DOHH2 (cell line): ENCODE results near the gene PLCG2.

Source experiments
- H3F3A ChIP-seq: fragments of 200-600 bp; sonication (generic), shearing (Covaris generic); 2 replicates; pipeline ENCODE4 v1.6.0; 2016; ENCODE audit warnings: antibody characterized with exemption, mild to moderate bottlenecking; ENCODE audit not compliant: control insufficient read depth, insufficient read depth
- H3K27ac ChIP-seq: fragments of 200-600 bp; sonication (generic); 2 replicates; pipeline ENCODE4 v1.5.1; 2014; ENCODE audit warnings: low read depth, mild to moderate bottlenecking, low read length, moderate library complexity
- H3K27me3 ChIP-seq: fragments of 200-600 bp; sonication (generic); 2 replicates; pipeline ENCODE4 v1.6.1; 2014; ENCODE audit warnings: mild to moderate bottlenecking, low read length, mixed read lengths; ENCODE audit not compliant: control insufficient read depth
- H3K36me3 ChIP-seq: fragments of 200-600 bp; sonication (generic); 2 replicates; pipeline ENCODE4 v1.6.1; 2014; ENCODE audit warnings: mild to moderate bottlenecking, low read length, moderate library complexity, mixed read lengths; ENCODE audit not compliant: control insufficient read depth
- H3K4me1 ChIP-seq: fragments of 200-600 bp; sonication (generic); 2 replicates; pipeline ENCODE4 v1.6.1; 2014; ENCODE audit warnings: mild to moderate bottlenecking, low read length, mixed read lengths; ENCODE audit not compliant: control insufficient read depth
- H3K4me2 ChIP-seq: fragments of 200-600 bp; sonication (generic); 2 replicates; pipeline ENCODE4 v1.6.0; 2014; ENCODE audit warnings: mild to moderate bottlenecking, low read length, moderate library complexity
- H3K4me3 ChIP-seq: fragments of 200-600 bp; sonication (generic); 2 replicates; pipeline ENCODE4 v1.5.1; 2014; ENCODE audit warnings: mild to moderate bottlenecking, low read length, mixed read lengths
- H3K79me2 ChIP-seq: fragments of 200-600 bp; sonication (generic); 2 replicates; pipeline ENCODE4 v1.6.1; 2014; ENCODE audit warnings: mild to moderate bottlenecking, low read length, mixed read lengths; ENCODE audit not compliant: control insufficient read depth
- H3K9me2 ChIP-seq: fragments of 200-600 bp; sonication (generic); replicated peaks from 2 replicates; pipeline ENCODE4 v1.6.1; 2014; ENCODE audit warnings: mild to moderate bottlenecking, low read length, mixed read lengths; ENCODE audit not compliant: control insufficient read depth
- H3K9me3 ChIP-seq: fragments of 200-600 bp; sonication (generic); 2 replicates; pipeline ENCODE4 v1.6.1; 2014; ENCODE audit warnings: antibody characterized with exemption, low read length, mixed read lengths; ENCODE audit not compliant: control insufficient read depth, insufficient read depth
- H4K20me1 ChIP-seq: fragments of 200-600 bp; sonication (generic); 2 replicates; pipeline ENCODE4 v1.6.0; 2014; ENCODE audit warnings: low read depth, mild to moderate bottlenecking, antibody characterized with exemption, low read length, moderate library complexity; ENCODE audit not compliant: control insufficient read depth, insufficient read depth
- EZH2phosphoT487 ChIP-seq: fragments of 200-600 bp; sonication (generic); IDR thresholded peaks from 2 replicates; pipeline ENCODE4 v1.6.1; 2017; ENCODE audit warnings: borderline replicate concordance, mild to moderate bottlenecking, antibody characterized with exemption, low read length, moderate library complexity, mixed read lengths
- TF ChIP-seq, protein P1 (sequence below): fragments of 200-600 bp; sonication (generic); IDR thresholded peaks from one replicate; pipeline ENCODE4 v1.5.1; 2014; ENCODE audit warnings: antibody characterized with exemption, mild to moderate bottlenecking, low read depth, low read length; ENCODE audit not compliant: poor library complexity, severe bottlenecking

PLCG2 gene

DNA sequence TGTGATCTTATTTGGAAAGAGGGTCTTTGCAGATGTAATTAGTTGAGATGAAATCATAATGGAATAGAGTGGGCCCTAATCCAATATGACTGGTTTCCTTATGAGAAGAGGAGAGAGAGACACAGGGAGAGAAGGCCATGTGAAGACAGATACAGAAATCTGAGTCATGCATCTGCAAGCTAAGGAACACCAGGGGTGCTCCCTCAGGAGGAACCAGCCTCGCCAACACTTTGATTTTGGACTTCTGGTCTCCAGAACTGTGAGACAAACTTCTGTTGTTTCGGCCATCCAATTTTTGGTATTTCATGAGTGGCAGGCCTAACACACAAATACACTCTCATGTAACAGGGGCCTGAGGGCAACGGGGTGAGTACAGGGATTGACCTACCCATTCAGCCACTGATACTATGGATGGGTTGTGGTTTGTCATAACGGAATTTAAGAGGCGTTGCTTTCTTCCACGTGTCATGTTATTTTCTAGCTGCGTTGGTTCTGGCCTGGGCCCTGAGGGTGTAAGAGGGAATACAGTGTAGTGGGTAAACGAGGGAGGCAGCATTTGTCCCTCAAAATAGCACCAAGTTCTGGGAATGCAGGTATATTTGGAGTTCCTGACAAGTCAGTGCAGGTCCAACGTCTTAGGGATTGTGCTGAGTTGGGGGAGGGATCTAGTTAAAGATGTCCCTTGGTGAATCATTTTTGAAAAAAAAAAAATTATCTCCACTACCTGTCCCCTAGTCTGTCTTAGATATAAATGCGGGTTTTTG, 17.7 kb downstream of the PLCG2 start:
- Histone ChIP-seq H3K36me3 (peaks cover 94% of the 10 kb centered on the region), H3K4me1 (peaks cover 95% of the 10 kb centered on the region), H3K27ac (peak overlapping the region; percentile 99), H3K4me2 (peak overlapping the region; percentile 94), H3K9me3 (no peaks in the 10 kb centered on the region), H3K4me3 (peak overlapping the region; percentile 69), H3K27me3 (no peaks in the 10 kb centered on the region), H3F3A (peaks cover 64% of the 10 kb centered on the region), H4K20me1 (no peaks in the 10 kb centered on the region), H3K79me2 (peaks cover 100% of the 10 kb centered on the region), H3K9me2 (no peaks in the 10 kb centered on the region)
- TF ChIP-seq, protein P1, sequence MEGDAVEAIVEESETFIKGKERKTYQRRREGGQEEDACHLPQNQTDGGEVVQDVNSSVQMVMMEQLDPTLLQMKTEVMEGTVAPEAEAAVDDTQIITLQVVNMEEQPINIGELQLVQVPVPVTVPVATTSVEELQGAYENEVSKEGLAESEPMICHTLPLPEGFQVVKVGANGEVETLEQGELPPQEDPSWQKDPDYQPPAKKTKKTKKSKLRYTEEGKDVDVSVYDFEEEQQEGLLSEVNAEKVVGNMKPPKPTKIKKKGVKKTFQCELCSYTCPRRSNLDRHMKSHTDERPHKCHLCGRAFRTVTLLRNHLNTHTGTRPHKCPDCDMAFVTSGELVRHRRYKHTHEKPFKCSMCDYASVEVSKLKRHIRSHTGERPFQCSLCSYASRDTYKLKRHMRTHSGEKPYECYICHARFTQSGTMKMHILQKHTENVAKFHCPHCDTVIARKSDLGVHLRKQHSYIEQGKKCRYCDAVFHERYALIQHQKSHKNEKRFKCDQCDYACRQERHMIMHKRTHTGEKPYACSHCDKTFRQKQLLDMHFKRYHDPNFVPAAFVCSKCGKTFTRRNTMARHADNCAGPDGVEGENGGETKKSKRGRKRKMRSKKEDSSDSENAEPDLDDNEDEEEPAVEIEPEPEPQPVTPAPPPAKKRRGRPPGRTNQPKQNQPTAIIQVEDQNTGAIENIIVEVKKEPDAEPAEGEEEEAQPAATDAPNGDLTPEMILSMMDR: no peak
- TF ChIP-seq EZH2phosphoT487: no peak

DNA sequence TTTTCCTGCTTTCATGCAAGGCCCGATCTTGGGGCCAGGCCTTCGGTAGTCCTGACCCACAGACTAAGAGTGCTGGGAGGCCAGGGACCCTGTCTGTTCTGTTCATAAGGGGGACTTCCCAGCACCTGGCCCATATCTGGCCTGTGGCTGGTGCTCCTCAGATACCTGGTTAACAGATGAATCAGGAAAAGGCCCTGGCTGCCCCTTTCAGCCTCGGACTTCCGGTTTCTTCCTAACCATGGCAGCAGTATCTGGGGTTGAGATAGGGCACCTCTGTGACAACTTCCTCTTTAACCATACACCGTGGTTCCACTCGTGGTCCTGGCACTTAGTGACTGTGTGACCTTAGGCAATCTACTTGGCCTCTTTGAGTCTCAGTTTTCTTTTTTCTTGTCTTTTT, 18.4 kb downstream of the PLCG2 start:
- peaks cover 96% of the 10 kb centered on the region for H3K4me1 ChIP-seq
- no peaks in the 10 kb centered on the region for H3K9me2 ChIP-seq
- peak overlapping the region; percentile 99 for H3K27ac ChIP-seq
- peaks cover 96% of the 10 kb centered on the region for H3K36me3 ChIP-seq
- H3K79me2 ChIP-seq: peaks cover 100% of the 10 kb centered on the region
- H4K20me1 ChIP-seq: no peaks in the 10 kb centered on the region
- H3K4me3 ChIP-seq: peak overlapping the region; percentile 69
- no peaks in the 10 kb centered on the region for H3K9me3 ChIP-seq
- H3F3A ChIP-seq: peaks cover 62% of the 10 kb centered on the region
- H3K4me2 ChIP-seq: peak overlapping the region; percentile 94
- TF ChIP-seq, protein P1: no peak
- TF ChIP-seq EZH2phosphoT487: no peak
- H3K27me3 ChIP-seq: no peaks in the 10 kb centered on the region

DNA sequence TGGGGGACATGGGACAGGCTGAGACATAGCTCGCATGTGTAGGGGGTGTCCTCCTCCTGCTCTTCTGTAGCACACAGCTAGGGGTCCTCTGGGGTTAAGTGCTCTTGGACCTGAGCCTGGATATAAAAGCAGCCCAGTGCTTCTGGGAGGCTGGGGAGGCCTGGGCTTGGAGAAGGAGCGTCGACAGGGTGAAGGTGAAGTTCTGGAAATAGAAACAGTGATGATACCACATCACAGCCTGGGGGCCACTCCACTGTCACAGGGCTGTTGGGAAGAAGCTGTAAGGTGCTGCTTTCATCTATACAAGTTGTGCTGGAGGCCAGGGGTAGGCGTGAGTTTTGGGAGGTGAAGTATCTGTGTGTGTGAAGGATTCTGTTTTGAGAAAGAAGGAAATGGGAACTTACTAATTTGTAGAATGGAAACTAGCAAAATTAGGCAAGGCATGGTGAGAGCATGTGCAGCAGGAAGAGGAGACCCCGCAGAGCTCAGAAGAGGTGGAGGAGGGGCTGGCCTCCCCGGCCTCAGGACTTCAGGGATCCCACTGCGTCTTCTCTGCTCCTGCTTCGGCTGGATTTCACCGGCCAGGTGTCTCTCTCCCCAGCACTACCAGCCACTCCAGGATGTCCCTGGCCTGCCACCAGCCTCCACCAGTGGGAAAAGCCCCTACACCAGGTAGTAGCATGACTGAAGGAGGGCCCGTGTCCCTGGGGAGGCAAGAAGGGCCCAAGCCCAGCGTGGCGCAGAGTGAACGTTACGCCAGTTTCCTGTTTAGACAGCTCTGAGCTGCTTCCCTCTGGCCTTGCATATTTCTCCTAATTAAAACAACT, 19.4 kb downstream of the PLCG2 start:
- Histone ChIP-seq H3K4me2 (peak overlapping the region; percentile 94), H3K79me2 (peaks cover 100% of the 10 kb centered on the region), H3K9me3 (peaks cover under 1% of the 10 kb centered on the region; the same call in 1 of the 2 replicates), H3K4me3 (peak overlapping the region; percentile 69), H4K20me1 (no peaks in the 10 kb centered on the region), H3K36me3 (peaks cover 96% of the 10 kb centered on the region), H3F3A (peaks cover 59% of the 10 kb centered on the region), H3K4me1 (peaks cover 96% of the 10 kb centered on the region), H3K9me2 (no peaks in the 10 kb centered on the region), H3K27ac (peak overlapping the region; percentile 99), H3K27me3 (no peaks in the 10 kb centered on the region)
- TF ChIP-seq, protein P1: peak; percentile 61
- TF ChIP-seq EZH2phosphoT487: no peak
